ENCODE measurements around the gene RBM17. TPM values are rescaled to one million over a fixed set of nuclear protein-coding genes. Genes with fewer than 3 reads are reported as not detected.
"Not testable (repeated sequence)": the region's sequence is repeated elsewhere in the genome, so short reads cannot be mapped to it uniquely, and the experiment has no call there.

RBM17 gene
- total RNA-seq, 3 donors from 2014 or later (not counting 1 experiment from before 2014, with no cell fraction given) = 120 to 147 (median 147) TPM

- intact Hi-C loops (cut with micrococcal nuclease) = loop anchor here (10.0 kb wide), 1 partner anchor 127 kb away; no protein-coding TSS in a partner anchor
- no peaks in the 10 kb centered on the region for H3K9me3 Mint-ChIP-seq
- peak overlapping the region; percentile 25 for H3K4me3 ChIP-seq (ENCODE audit: low read length)
- H3K27me3 ChIP-seq (ENCODE audit: control insufficient read depth, insufficient read depth, low read length) = no peaks in the 10 kb centered on the region
- TF ChIP-seq, protein P1, sequence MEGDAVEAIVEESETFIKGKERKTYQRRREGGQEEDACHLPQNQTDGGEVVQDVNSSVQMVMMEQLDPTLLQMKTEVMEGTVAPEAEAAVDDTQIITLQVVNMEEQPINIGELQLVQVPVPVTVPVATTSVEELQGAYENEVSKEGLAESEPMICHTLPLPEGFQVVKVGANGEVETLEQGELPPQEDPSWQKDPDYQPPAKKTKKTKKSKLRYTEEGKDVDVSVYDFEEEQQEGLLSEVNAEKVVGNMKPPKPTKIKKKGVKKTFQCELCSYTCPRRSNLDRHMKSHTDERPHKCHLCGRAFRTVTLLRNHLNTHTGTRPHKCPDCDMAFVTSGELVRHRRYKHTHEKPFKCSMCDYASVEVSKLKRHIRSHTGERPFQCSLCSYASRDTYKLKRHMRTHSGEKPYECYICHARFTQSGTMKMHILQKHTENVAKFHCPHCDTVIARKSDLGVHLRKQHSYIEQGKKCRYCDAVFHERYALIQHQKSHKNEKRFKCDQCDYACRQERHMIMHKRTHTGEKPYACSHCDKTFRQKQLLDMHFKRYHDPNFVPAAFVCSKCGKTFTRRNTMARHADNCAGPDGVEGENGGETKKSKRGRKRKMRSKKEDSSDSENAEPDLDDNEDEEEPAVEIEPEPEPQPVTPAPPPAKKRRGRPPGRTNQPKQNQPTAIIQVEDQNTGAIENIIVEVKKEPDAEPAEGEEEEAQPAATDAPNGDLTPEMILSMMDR (IDR thresholded peaks at IDR 0.05) = no peak
- 68% methylated on average over 30 of the region's 30 CpGs for whole genome bisulfite sequencing (ENCODE audit: insufficient coverage)
- peak in 1 of 2 donors; percentile 59 for DNase-seq
- no peak for ATAC-seq
- H3K36me3 ChIP-seq (ENCODE audit: control insufficient read depth, insufficient read depth, low read length) = no peaks in the 10 kb centered on the region
- H3K36me3 Mint-ChIP-seq = no peaks in the 10 kb centered on the region
- H3K4me3 Mint-ChIP-seq = peak overlapping the region; percentile 25
- H3K4me1 Mint-ChIP-seq = peaks cover 21 to 22% of the 10 kb centered on the region in 2 donors
- peaks cover 33% of the 10 kb centered on the region for H3K4me1 ChIP-seq (ENCODE audit: control insufficient read depth, insufficient read depth, low read length)
- H3K27me3 Mint-ChIP-seq (ENCODE audit: low read depth in 2 of 2) = peaks cover 0 to 5% of the 10 kb centered on the region in 2 donors
- no peak overlapping the region for H3K27ac ChIP-seq (ENCODE audit: low read length)
- H3K9me3 ChIP-seq (ENCODE audit: control insufficient read depth, insufficient read depth, low read length) = no peaks in the 10 kb centered on the region
- no peak overlapping the region for H3K27ac Mint-ChIP-seq
Measured at GRCh38 chr10:6141296-6142151, 52.7 kb downstream of the RBM17 start.

DNA sequence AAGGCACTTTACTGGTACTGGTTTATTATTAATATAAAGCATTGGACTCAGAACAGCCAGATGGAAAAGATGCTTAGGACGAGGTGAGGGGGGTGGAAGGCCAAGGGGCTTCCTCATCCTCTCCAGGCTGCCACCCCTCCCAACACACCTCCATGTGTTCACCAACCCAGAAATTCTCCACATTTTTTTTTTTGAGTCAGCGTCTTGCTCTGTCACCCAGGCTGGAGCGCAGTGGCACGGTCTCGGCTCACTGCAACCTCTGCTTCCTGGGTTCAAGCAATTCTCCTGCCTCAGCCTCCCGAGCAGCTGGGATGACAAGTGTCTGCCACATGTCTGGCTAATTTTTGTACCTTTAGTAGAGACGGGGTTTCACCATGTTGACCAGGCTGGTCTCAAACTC is 53.4 kb downstream of the RBM17 start:
- H3K4me3 Mint-ChIP-seq; H3K9me3 ChIP-seq (ENCODE audit: control insufficient read depth, insufficient read depth, low read length); H3K27ac ChIP-seq (ENCODE audit: low read length); H3K27me3 ChIP-seq (ENCODE audit: control insufficient read depth, insufficient read depth, low read length); H3K4me3 ChIP-seq (ENCODE audit: low read length); H3K36me3 Mint-ChIP-seq; H3K27me3 Mint-ChIP-seq (ENCODE audit: low read depth in 2 of 2); H3K9me3 Mint-ChIP-seq; ATAC-seq; DNase-seq; H3K27ac Mint-ChIP-seq; H3K36me3 ChIP-seq (ENCODE audit: control insufficient read depth, insufficient read depth, low read length): not testable (repeated sequence)
- H3K4me1 ChIP-seq (ENCODE audit: control insufficient read depth, insufficient read depth, low read length) = peaks cover 33% of the 10 kb centered on the region
- H3K4me1 Mint-ChIP-seq = peaks cover 24 to 28% of the 10 kb centered on the region in 2 donors
- intact Hi-C loops (cut with micrococcal nuclease) = loop anchor here (10.0 kb wide), 1 partner anchor 127 kb away; no protein-coding TSS in a partner anchor
- WGBS (ENCODE audit: insufficient coverage) = 85% methylated on average over 7 of the region's 7 CpGs

DNA sequence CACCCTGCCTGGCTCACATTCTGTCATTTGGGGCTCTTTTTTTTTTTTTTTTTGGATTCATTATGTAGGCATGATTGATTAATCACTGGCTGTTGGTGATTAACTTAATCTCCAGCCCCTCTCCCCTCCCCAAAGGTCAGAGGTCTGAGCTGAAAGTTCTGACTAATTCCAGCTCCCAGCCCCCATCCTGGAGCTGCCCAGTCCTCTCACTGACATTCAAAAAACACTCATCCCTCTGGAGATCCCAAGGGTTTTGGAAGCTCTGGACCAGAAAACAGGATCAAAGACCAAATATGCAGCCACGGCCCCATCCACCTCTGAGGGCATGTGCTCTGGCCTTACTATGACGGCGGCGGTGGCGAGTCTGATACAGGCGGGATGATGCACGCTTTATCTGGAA is 53.8 kb downstream of the RBM17 start:
- H3K27ac Mint-ChIP-seq = no peak overlapping the region
- Histone ChIP-seq H3K27me3 (ENCODE audit: control insufficient read depth, insufficient read depth, low read length) (no peaks in the 10 kb centered on the region), H3K36me3 (ENCODE audit: control insufficient read depth, insufficient read depth, low read length) (no peaks in the 10 kb centered on the region), H3K4me3 (ENCODE audit: low read length) (no peak overlapping the region), H3K9me3 (ENCODE audit: control insufficient read depth, insufficient read depth, low read length) (no peaks in the 10 kb centered on the region), H3K4me1 (ENCODE audit: control insufficient read depth, insufficient read depth, low read length) (peaks cover 33% of the 10 kb centered on the region), H3K27ac (ENCODE audit: low read length) (no peak overlapping the region)
- TF ChIP-seq, protein P1 (IDR thresholded peaks at IDR 0.05) = no peak
- ATAC-seq (no peak), DNase-seq (no peak)
- no peaks in the 10 kb centered on the region for H3K36me3 Mint-ChIP-seq
- H3K4me3 Mint-ChIP-seq = peak overlapping the region; percentile 96
- no peaks in the 10 kb centered on the region for H3K9me3 Mint-ChIP-seq
- peaks cover 29 to 33% of the 10 kb centered on the region in 2 donors for H3K4me1 Mint-ChIP-seq
- intact Hi-C loops (cut with micrococcal nuclease) = loop anchor here (10.0 kb wide), 1 partner anchor 128 kb away; no protein-coding TSS in a partner anchor
- peaks cover 0 to 5% of the 10 kb centered on the region in 2 donors for H3K27me3 Mint-ChIP-seq (ENCODE audit: low read depth in 2 of 2)
- WGBS (ENCODE audit: insufficient coverage) = 95% methylated on average over 7 of the region's 7 CpGs

- Histone ChIP-seq H3K27ac (ENCODE audit: low read length) (no peak overlapping the region), H3K36me3 (ENCODE audit: control insufficient read depth, insufficient read depth, low read length) (no peaks in the 10 kb centered on the region), H3K4me3 (ENCODE audit: low read length) (no peak overlapping the region), H3K27me3 (ENCODE audit: control insufficient read depth, insufficient read depth, low read length) (no peaks in the 10 kb centered on the region), H3K4me1 (ENCODE audit: control insufficient read depth, insufficient read depth, low read length) (peaks cover 37% of the 10 kb centered on the region), H3K9me3 (ENCODE audit: control insufficient read depth, insufficient read depth, low read length) (no peaks in the 10 kb centered on the region)
- intact Hi-C loops (cut with micrococcal nuclease) = loop anchor here (10.0 kb wide), 1 partner anchor 128 kb away; no protein-coding TSS in a partner anchor
- H3K27ac Mint-ChIP-seq = peak overlapping the region in 1 of 2 donors; percentile 83
- ATAC-seq = no peak
- peaks cover 30 to 36% of the 10 kb centered on the region in 2 donors for H3K4me1 Mint-ChIP-seq
- peak overlapping the region; percentile 96 for H3K4me3 Mint-ChIP-seq
- no peak for DNase-seq
- H3K36me3 Mint-ChIP-seq = no peaks in the 10 kb centered on the region
- H3K9me3 Mint-ChIP-seq = no peaks in the 10 kb centered on the region
- H3K27me3 Mint-ChIP-seq (ENCODE audit: low read depth in 2 of 2) = peaks cover 0 to 5% of the 10 kb centered on the region in 2 donors
- 91% methylated on average over 10 of the region's 13 CpGs for WGBS (ENCODE audit: insufficient coverage)
- TF ChIP-seq, protein P1 (IDR thresholded peaks at IDR 0.05) = no peak
Measured at GRCh38 chr10:6143181-6143580, 54.3 kb downstream of the RBM17 start.

Data from natural killer cell (primary cell).